Ectodermal cell (in vitro differentiated cells): ENCODE data around the gene MXRA8.
"Not testable (repeated sequence)": the region's sequence is repeated elsewhere in the genome, so short reads cannot be mapped to it uniquely, and the experiment has no call there.

Experiments used
- H3K27ac ChIP-seq: 2 replicates; pipeline ENCODE4 v1.7.0; 2013; ENCODE audit warnings: mild to moderate bottlenecking, low read depth, low read length; ENCODE audit not compliant: insufficient read depth, poor library complexity, severe bottlenecking
- H3K27me3 ChIP-seq: 2 replicates; pipeline ENCODE4 v1.7.0; 2013; ENCODE audit warnings: mild to moderate bottlenecking, low read length; ENCODE audit not compliant: insufficient read depth, control insufficient read depth, poor library complexity, severe bottlenecking
- H3K36me3 ChIP-seq: one replicate; pipeline ENCODE4 v1.7.0; 2013; ENCODE audit warnings: low read length; ENCODE audit not compliant: control insufficient read depth, insufficient read depth
- H3K4me1 ChIP-seq: one replicate; pipeline ENCODE4 v1.7.0; 2013; ENCODE audit warnings: low read length; ENCODE audit not compliant: control insufficient read depth, insufficient read depth
- H3K4me3 ChIP-seq: 2 replicates; pipeline ENCODE4 v1.7.0; 2013; ENCODE audit warnings: low read depth, low read length, control low read depth; ENCODE audit not compliant: insufficient read depth
- H3K9me3 ChIP-seq: 2 replicates; pipeline ENCODE4 v1.7.0; 2013; ENCODE audit warnings: mild to moderate bottlenecking, low read length, moderate library complexity; ENCODE audit not compliant: control insufficient read depth
- WGBS, 2 experiments: methylation state at CpG; one replicate each; pipeline ENCODE4 v1.1.7; 2013; ENCODE audit warnings: missing lambda C conversion rate in 2 of 2; 5-methylcytosine and 5-hydroxymethylcytosine counted together

MXRA8 gene

DNA sequence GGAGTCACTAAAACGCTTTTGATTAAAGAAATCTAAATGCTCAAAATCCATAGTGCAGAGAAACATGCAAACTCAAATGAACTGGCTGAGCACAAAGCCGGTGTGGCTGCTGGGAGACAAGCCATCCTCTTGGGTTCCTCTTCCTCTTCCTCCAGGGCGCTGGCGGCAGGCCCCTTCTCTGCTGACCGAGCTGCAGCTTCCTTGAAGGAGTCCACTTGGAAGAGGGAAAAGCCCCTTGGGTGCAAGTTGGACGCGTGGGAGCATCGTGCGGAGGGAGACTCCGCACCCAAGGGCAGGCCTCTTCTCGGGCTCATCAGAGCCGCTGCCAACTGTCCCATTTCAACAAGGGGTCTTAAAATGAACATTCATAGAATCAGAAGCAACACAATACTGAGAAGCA lies 32.9 kb upstream of the MXRA8 start:
- no peak overlapping the region for H3K27ac ChIP-seq
- peaks cover 75% of the 10 kb centered on the region for H3K36me3 ChIP-seq
- H3K4me1 ChIP-seq: no peaks in the 10 kb centered on the region
- no peaks in the 10 kb centered on the region for H3K9me3 ChIP-seq
- H3K27me3 ChIP-seq: no peaks in the 10 kb centered on the region
- WGBS, 2 experiments: 93 to 95% methylated on average over 12 of the region's 12 CpGs
- no peak overlapping the region for H3K4me3 ChIP-seq

DNA sequence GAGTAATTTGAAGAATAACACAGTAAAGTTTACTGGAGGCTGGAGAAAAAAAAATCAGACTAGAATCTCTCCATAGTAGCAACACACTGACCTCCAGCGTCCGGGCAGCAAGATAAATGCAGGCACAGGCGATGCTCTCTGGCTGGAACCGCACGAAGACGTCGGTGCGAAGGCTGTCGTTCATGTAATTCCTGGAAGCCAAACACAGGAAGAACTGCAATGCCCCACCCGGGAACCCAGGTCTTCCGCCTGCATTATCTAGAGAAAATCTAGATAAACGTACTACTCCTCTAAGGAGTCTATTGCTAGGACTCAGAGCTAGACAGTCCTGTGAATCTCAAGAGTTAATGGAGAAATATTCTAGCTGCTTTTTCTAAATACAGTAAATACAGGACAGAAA lies 32.3 kb upstream of the MXRA8 start:
- WGBS, 2 experiments: 96% methylated on average over 12 of the region's 12 CpGs

DNA sequence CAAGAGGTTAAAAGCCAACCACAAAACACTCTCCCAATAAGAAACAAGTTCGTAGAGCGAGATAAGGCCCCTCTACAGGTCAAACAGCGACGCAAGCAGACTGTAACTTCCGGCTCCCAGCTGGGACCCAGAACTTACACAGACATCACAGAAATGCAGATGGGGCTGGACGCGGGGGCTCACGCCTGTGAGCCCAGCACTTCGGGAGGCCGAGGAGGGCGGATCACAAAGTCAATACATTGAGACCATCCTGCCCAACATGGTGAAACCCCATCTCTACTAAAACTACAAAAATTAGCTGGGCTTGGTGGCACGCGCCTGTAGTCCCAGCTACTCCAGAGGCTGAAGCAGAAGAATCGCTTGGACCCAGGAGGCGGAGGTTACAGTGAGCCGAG lies 29.7 kb upstream of the MXRA8 start:
- Histone ChIP-seq H3K36me3 (peaks cover 68% of the 10 kb centered on the region), H3K9me3 (no peaks in the 10 kb centered on the region), H3K4me1 (no peaks in the 10 kb centered on the region), H3K4me3 (no peak overlapping the region), H3K27me3 (no peaks in the 10 kb centered on the region), H3K27ac (no peak overlapping the region)
- 94% methylated on average over 16 of the region's 16 CpGs for WGBS, 2 experiments

More for the DNA sequence above, 32.3 kb upstream of the MXRA8 start:
- Histone ChIP-seq H3K27ac (no peak overlapping the region), H3K36me3 (peaks cover 80% of the 10 kb centered on the region), H3K4me1 (no peaks in the 10 kb centered on the region), H3K4me3 (no peak overlapping the region), H3K27me3 (no peaks in the 10 kb centered on the region), H3K9me3 (no peaks in the 10 kb centered on the region)

DNA sequence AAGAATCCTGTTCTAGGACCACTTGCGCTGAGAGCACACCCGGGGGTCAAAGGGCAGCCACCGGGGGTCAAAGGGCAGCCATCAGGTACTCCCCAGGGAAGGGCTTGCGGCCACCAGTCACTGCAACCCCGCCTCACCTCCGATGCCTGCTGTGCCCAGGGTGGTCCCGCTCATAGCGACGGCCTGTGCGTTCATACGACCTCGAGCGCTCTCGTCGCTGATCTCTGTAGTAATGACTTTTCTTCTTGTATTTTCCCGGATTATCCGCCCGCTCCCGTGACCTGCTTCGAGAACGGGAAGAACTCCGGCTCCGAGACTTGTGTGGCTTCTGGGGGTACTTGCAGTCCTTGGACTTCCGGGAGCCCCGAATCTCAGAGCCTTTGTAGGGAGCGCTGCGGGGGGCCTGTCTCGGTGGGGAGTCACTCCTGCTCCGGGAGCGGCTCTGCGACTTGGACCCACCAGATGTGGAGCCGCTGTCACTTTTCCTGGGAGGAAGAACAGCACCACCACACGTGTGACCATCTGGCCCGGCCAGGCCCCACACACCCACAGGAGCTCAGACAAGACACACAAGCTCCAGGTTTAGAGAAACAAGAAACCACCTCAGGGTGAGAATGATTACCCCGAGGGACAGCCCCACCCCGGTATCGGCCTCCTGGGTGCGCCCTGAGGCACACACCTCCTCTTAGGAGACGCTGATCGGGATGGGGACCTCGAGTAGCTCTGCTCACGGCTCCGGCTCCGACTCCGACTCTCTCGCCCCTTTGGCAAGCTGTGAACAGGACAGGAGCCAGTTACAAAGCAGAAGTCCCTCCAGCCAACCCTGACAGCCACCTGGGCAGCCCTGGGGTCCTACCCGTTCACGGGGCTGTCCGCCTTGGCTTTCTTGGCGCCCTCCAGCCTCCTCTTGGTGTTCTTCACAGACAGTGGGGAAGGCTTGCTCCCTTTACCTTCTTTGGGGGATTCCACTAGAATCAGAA lies 29.0 kb upstream of the MXRA8 start:
- no peak overlapping the region for H3K4me3 ChIP-seq
- H3K27ac ChIP-seq: no peak overlapping the region
- peaks cover 61% of the 10 kb centered on the region for H3K36me3 ChIP-seq
- 96 to 97% methylated on average over 50 of the region's 50 CpGs for WGBS, 2 experiments
- no peaks in the 10 kb centered on the region for H3K27me3 ChIP-seq
- H3K4me1 ChIP-seq: no peaks in the 10 kb centered on the region
- no peaks in the 10 kb centered on the region for H3K9me3 ChIP-seq

DNA sequence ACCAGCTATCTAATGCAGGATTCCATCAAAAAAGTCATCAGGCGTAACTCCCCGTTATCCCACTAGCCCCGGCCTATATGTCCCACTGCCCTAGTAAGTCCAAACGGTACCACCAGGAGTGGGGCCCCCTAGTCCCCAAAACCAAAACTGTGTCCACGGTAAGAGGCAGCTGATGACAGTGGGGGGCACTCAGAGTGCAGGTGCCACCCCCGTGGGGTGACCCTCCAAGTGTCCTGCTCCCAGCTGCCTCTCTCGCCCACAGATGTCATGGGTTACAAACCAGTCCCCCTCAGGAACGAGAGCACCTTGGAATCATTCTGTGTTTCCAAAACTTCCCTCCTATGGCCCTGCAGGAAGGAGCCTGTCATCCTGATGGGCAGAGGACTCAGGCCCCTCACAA lies 27.6 kb upstream of the MXRA8 start:
- H3K4me3 ChIP-seq: no peak overlapping the region
- H3K9me3 ChIP-seq: no peaks in the 10 kb centered on the region
- H3K4me1 ChIP-seq: no peaks in the 10 kb centered on the region
- 93 to 98% methylated on average over 8 of the region's 8 CpGs for whole genome bisulfite sequencing, 2 experiments
- H3K27me3 ChIP-seq: no peaks in the 10 kb centered on the region
- H3K36me3 ChIP-seq: peaks cover 47% of the 10 kb centered on the region
- no peak overlapping the region for H3K27ac ChIP-seq

DNA sequence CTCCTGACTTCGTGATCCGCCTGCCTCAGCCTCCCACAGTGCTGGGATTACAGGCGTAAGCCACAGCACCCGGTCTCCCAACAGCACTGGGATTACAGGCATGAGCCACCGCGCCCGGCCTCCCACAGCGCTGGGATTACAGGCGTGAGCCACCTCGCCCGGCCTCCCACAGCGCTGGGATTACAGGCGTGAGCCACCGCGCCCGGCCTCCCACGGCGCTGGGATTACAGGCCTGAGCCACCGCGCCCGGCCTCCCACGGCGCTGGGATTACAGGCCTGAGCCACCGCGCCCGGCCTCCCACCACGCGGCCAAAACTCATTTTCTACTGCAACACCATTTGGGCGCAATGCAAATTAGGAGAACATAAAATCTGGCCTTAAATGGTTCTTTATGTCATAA lies 27.0 kb upstream of the MXRA8 start:
- not testable (repeated sequence) for H3K27me3 ChIP-seq, H3K27ac ChIP-seq, H3K4me3 ChIP-seq, H3K4me1 ChIP-seq, H3K9me3 ChIP-seq
- WGBS, 2 experiments: 90 to 91% methylated on average over 29 of the region's 29 CpGs
- H3K36me3 ChIP-seq: peaks cover 41% of the 10 kb centered on the region

DNA sequence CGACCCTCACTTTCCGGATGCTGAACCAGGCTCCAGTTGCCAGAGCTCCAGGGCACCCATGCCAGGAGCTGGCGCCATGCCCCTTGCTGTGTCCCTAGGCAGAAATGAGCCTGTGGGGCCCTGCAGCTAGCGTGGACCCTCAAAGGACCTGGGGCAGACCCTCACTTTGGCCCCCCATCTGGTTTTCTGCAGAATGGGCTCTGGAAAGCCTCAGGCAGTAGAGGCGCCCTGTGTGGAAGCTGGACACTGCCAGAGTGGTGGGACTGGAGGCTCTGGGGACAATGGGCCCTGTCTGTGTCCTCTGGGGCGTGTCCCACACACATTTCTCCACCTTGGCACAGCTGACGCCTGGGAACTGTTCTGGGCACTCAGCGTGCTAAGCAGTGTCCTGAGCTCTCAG lies 22.9 kb upstream of the MXRA8 start:
- 83 to 84% methylated on average over 8 of the region's 8 CpGs for WGBS, 2 experiments
- Histone ChIP-seq H3K27me3 (no peaks in the 10 kb centered on the region), H3K4me1 (no peaks in the 10 kb centered on the region), H3K9me3 (no peaks in the 10 kb centered on the region), H3K36me3 (peaks cover 9% of the 10 kb centered on the region), H3K4me3 (no peak overlapping the region), H3K27ac (no peak overlapping the region)

DNA sequence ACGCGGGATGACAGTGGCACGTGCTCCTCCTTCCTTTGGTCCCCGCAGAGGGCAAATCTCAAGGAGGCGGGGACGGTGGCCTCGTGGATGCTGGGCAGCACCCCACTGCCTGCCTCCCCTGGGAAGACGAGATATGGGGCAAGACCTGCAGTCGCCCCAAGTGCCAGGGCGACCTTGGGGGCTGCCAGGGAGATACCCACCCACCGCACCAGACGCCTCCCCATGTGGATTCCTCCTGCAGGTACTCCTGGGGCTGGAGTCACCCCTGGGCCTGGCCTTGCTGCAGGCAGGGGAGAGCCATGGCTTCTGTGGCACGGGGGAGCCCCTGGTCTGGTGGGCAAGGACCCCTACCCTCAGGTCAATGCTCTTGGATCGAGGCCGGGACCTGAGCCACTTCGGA lies 22.5 kb upstream of the MXRA8 start:
- H3K27ac ChIP-seq: no peak overlapping the region
- H3K9me3 ChIP-seq: no peaks in the 10 kb centered on the region
- H3K27me3 ChIP-seq: no peaks in the 10 kb centered on the region
- no peak overlapping the region for H3K4me3 ChIP-seq
- H3K4me1 ChIP-seq: no peaks in the 10 kb centered on the region
- peaks cover 4% of the 10 kb centered on the region for H3K36me3 ChIP-seq
- WGBS, 2 experiments: 94 to 95% methylated on average over 16 of the region's 16 CpGs

DNA sequence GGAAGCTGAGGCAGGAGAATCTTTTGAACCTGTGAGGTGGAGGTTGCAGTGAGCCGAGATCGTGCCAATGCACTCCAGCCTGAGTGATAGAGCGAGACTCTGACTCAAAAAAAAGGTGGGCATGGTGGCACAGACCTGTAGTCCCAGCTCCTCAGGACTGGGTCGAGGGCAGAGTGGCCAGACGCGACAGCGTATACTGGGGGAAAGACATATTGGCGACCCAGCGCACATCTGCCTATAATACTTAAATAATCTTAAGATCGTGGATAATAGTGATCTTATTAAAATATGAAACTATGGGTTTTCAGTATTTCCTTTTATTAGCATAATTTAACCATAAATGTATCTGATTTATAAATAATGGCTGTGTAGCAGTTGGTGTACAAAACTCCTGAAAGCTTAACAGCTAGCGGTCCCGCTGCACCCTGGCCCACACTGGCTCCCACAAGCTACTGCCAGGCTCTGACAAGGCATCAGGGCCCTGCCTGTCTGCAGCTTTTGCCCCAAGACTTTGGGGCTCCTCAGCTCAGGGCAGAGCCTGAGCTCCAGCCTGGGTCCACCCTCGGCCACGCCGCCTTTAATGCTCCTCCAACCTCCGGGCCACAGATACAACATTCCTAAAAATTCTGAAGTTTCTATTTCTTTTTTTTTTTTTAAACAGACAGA lies 19.3 kb upstream of the MXRA8 start:
- no peak overlapping the region for H3K4me3 ChIP-seq
- peaks cover 4% of the 10 kb centered on the region for H3K36me3 ChIP-seq
- H3K4me1 ChIP-seq: peaks cover 5% of the 10 kb centered on the region
- H3K9me3 ChIP-seq: no peaks in the 10 kb centered on the region
- 94 to 96% methylated on average over 14 to 15 of the region's 16 CpGs for WGBS, 2 experiments
- no peak overlapping the region for H3K27ac ChIP-seq
- no peaks in the 10 kb centered on the region for H3K27me3 ChIP-seq

DNA sequence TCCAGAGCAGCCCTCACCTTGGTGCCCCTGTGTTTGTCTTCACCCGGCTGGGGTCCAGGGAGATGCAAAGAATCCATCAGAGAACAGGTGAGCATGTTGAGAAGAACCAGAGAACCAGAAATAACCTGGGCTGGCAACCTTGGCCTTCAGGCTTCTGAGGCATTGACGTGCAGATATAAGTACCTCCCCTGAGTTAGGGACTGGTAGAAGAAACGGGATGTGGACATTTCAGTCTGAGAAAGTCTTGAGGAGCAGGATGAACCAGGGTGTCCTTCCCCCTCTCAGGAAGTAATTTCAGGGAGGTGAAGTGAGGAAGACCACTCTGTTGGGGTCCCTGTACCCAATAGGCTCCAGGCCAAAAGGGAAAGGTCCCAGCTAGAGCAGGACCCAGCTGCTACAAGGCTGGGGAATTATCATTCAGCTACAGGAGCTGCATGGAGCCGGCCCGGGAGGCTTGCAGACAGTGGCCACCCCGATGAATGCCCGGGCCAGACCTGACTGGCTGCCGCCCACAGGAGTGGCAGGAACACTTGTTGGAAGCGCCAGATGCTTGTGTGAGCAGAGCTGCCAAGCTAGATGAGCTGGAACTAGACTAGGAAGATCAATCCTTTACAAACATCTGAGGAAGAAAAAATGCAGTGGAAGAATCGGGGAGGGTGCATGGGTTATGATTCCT lies 18.3 kb upstream of the MXRA8 start:
- Histone ChIP-seq H3K36me3 (peaks cover 4% of the 10 kb centered on the region), H3K27me3 (no peaks in the 10 kb centered on the region), H3K27ac (no peak overlapping the region), H3K4me3 (no peak overlapping the region), H3K4me1 (peaks cover 5% of the 10 kb centered on the region), H3K9me3 (no peaks in the 10 kb centered on the region)
- 94 to 95% methylated on average over 10 of the region's 10 CpGs for WGBS, 2 experiments
